Nephron progenitor cell (in vitro differentiated cells): ENCODE results near the gene OGFRL1.
A peak's percentile ranks its signal among the peaks of the same experiment; 100 is the strongest.

Source experiments
- DNase-seq: peaks from one replicate; pipeline ENCODE4 v3.0.0; 2021
- H3K27ac Mint-ChIP-seq: 2 replicates; pipeline ENCODE4 v1.8.0; 2021; ENCODE audit warnings: mild to moderate bottlenecking, moderate library complexity, mixed read lengths
- H3K27me3 Mint-ChIP-seq: 2 replicates; pipeline ENCODE4 v1.8.0; 2021; ENCODE audit warnings: mild to moderate bottlenecking, low read depth, mixed read lengths; ENCODE audit not compliant: poor library complexity
- H3K36me3 Mint-ChIP-seq: 2 replicates; pipeline ENCODE4 v1.8.0; 2021; ENCODE audit warnings: low read depth, mixed read lengths
- H3K4me1 Mint-ChIP-seq: 2 replicates; pipeline ENCODE4 v1.8.0; 2021; ENCODE audit warnings: mixed read lengths
- H3K4me3 Mint-ChIP-seq: 2 replicates; pipeline ENCODE4 v1.8.0; 2021; ENCODE audit warnings: mild to moderate bottlenecking, moderate library complexity, mixed read lengths
- H3K9me3 Mint-ChIP-seq: 2 replicates; pipeline ENCODE4 v1.8.0; 2021; ENCODE audit warnings: mild to moderate bottlenecking, moderate library complexity, mixed read lengths
- CTCF ChIP-seq: fragments of 200-600 bp; sonication (generic); IDR thresholded peaks from 2 replicates; pipeline ENCODE4 v1.5.0; 2021; ENCODE audit warnings: antibody characterized with exemption

Gene OGFRL1

GRCh38 chr6:71312089-71312488 is 23.5 kb downstream of the OGFRL1 start:
- no peaks in the 10 kb centered on the region for H3K36me3 Mint-ChIP-seq
- no peaks in the 10 kb centered on the region for H3K4me1 Mint-ChIP-seq

DNA sequence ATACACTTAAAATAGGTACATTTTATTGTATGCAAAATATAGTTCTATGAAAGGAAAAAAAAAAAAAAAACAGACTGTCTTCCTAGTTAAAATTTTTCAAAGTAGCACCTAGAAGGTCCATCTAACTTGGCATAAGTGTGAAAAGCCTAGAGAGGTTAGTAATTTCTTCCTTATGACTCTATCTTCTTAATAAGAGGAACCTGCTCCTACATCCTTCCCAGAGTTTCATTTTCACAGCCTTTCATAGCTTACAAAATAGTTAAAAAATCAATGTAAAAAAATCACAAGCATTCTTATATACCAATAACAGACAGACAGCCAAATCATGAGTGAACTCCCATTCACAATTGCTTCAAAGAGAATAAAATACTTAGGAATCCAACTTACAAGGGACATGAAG is 28.8 kb downstream of the OGFRL1 start:
- no peaks in the 10 kb centered on the region for H3K4me1 Mint-ChIP-seq
- no peaks in the 10 kb centered on the region for H3K36me3 Mint-ChIP-seq
- no peak overlapping the region for H3K4me3 Mint-ChIP-seq
- no peaks in the 10 kb centered on the region for H3K27me3 Mint-ChIP-seq
- no peak for DNase-seq
- no peak overlapping the region for H3K27ac Mint-ChIP-seq
- TF ChIP-seq CTCF, result no peak
- H3K9me3 Mint-ChIP-seq, result peaks cover 7% of the 10 kb centered on the region

More at GRCh38 chr6:71312089-71312488, 23.5 kb downstream of the OGFRL1 start:
- Mint-ChIP-seq H3K27ac (no peak overlapping the region), H3K9me3 (peaks cover 2% of the 10 kb centered on the region), H3K4me3 (no peak overlapping the region), H3K27me3 (no peaks in the 10 kb centered on the region)
- no peak for TF ChIP-seq CTCF
- no peak for DNase-seq

GRCh38 chr6:71320041-71320440 is 31.4 kb downstream of the OGFRL1 start:
- Mint-ChIP-seq H3K9me3 (peaks cover 7% of the 10 kb centered on the region), H3K36me3 (no peaks in the 10 kb centered on the region), H3K4me3 (no peak overlapping the region), H3K27ac (no peak overlapping the region), H3K27me3 (no peaks in the 10 kb centered on the region), H3K4me1 (peaks cover 8% of the 10 kb centered on the region)
- no peak for DNase-seq
- no peak for TF ChIP-seq CTCF

GRCh38 chr6:71321314-71321713 is 32.7 kb downstream of the OGFRL1 start:
- no peak overlapping the region for H3K4me3 Mint-ChIP-seq
- no peaks in the 10 kb centered on the region for H3K36me3 Mint-ChIP-seq
- no peaks in the 10 kb centered on the region for H3K27me3 Mint-ChIP-seq
- H3K27ac Mint-ChIP-seq, result no peak overlapping the region
- peaks cover 8% of the 10 kb centered on the region for H3K4me1 Mint-ChIP-seq
- peaks cover 7% of the 10 kb centered on the region for H3K9me3 Mint-ChIP-seq
- no peak for DNase-seq
- no peak for TF ChIP-seq CTCF

GRCh38 chr6:71324194-71324785 is 35.7 kb downstream of the OGFRL1 start:
- H3K9me3 Mint-ChIP-seq, result no peaks in the 10 kb centered on the region
- H3K27me3 Mint-ChIP-seq, result no peaks in the 10 kb centered on the region
- no peak overlapping the region for H3K4me3 Mint-ChIP-seq
- H3K4me1 Mint-ChIP-seq, result peaks cover 8% of the 10 kb centered on the region
- DNase-seq, result no peak
- no peak for TF ChIP-seq CTCF
- peak overlapping the region; percentile 36 for H3K27ac Mint-ChIP-seq
- no peaks in the 10 kb centered on the region for H3K36me3 Mint-ChIP-seq

- TF ChIP-seq CTCF, result no peak
- H3K4me3 Mint-ChIP-seq, result no peak overlapping the region
- no peaks in the 10 kb centered on the region for H3K9me3 Mint-ChIP-seq
- H3K4me1 Mint-ChIP-seq, result peaks cover 8% of the 10 kb centered on the region
- H3K27ac Mint-ChIP-seq, result no peak overlapping the region
- H3K27me3 Mint-ChIP-seq, result no peaks in the 10 kb centered on the region
- H3K36me3 Mint-ChIP-seq, result no peaks in the 10 kb centered on the region
- no peak for DNase-seq
Measured at GRCh38 chr6:71326611-71327010, 38.0 kb downstream of the OGFRL1 start.
